Left kidney (tissue), 2 donors: ENCODE measurements around the gene DIPK1B. TPM values are rescaled to one million over a fixed set of nuclear protein-coding genes. Genes with fewer than 3 reads are reported as not detected.

Experiments
- DNase-seq: peaks from one replicate; pipeline ENCODE4 v3.0.0-alpha.2; 2013
- polyA plus RNA-seq: library from polyadenylated mRNA; unstranded; fragments of 120-200 nt; gene quantifications from one replicate; pipeline ENCODE4 v1.2.1, GENCODE V29; 2013; ENCODE audit not compliant: insufficient read length

DIPK1B gene
- polyA plus RNA-seq, 1 donor = 27.6 TPM

DNA sequence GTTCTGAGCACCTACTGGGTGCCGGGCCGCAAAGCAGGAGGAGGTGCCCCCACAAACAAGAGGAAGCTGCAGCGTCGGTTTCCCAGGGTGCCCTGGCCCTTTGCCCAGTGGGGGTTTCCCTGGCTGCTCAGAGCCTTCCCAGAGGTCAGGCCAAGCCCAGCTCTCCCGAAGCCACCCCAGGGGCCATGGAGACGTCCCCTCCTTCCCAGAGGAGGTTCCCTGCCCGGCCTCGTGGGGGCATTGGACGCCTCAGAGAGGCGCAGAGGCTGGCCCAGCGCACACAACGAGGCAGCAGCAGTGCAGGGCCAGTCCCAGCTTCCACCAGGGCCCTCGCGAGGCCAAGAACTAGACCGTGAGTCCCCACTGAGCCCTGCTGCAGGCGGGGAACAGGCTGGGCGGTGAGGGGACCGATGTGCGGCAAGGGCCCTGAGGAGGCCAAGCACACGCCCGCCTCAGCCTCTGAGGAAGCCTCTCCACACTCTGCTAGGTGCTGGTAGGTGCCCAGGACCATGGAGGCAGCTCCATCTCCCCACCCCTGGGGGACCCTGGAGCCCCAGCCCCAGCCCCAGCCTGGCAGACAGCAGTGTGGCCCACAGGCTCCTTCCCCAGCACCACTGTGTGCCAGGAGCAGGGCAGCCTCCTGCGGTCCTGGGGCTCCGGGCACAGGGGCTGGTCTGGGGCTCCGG lies 7.0 kb downstream of the DIPK1B start:
- DNase-seq = no peak

DNA sequence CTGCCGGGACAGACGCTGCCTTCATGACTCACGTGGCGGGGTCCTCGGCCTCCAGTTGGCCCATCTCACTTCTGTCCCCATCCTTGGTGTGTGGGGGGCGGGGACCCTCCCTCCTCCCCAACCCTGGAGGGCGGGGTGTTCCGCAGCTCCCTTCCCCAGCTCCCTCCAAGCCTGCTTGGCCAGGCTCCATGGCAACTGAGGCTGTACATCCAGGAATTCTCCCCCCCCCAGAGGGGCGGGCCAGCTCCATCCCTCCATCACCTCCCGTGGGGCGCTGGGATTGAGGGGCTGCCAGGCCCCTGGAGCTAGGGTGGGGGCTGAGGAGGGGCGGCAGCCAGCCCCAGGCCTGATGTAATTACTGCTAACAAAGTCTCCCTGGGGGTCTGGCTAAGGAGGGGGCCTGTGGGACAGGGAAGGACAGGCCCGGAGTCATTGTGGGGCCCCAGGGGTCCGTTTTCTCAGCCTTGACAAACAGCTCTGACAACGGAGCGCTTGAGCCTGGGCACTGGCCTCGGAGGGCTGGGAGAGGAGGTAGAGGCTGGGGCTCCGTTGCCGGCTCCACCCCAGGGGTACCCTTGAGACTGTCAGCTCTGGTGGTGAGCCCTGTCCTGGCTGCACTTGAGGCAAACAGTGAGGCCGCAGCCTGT lies 8.0 kb downstream of the DIPK1B start:
- DNase-seq = no peak

DNA sequence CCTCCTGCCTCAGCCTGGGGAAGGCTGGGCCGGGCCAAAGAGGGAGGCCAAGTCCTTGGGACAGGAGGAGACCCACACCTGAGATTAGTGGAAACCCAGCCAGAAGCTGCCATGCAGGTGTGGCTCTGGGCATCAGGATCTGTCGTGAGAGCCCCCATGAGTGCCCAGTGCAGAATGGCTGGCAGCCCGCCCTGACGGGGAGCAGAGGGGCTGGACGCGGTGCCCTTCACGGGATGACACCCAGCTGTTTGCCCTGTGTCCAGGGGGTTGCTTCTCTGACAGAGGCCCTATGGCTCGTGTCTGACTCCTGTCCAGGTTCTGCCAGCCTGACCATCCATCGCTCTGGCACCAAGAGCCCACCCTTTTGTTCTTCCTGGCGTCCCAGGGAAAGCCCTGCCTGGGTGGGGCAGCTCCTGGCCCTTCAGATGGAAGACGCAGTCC lies 8.5 kb downstream of the DIPK1B start:
- DNase-seq = no peak

DNA sequence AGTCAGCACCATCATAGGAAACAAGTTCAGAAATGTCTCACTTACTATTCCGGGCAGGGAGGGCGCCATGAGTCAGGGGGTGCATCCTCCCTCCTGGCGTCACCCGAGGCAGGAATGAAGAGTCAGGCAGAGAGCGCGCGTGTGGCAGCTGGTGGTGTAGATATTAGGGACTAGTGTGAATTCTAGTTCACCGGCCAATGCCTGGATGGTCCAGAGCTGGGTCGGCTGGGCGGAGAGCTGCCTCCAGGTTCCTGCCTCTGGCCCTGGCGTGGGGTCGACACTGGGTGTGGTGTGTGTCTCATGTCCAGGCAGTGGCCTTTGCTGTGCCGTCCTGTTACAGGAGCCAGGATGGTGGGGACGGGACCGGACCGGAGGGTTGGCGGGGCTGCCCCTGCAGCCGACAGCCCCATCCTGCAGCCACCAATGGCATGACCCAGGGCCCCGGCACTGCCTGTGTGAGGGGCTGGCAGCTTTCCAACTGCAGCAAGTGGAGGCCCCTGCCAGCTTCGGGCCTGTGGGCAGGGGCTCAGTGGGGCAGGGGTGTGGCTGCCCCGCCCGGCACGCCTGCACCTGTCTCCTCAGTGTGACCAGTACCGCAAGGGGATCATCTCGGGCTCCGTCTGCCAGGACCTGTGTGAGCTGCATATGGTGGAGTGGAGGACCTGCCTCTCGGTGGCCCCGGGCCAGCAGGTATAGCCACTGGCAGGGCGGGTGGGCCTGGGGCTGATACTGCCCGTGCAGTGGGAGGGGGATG lies 9.1 kb downstream of the DIPK1B start:
- DNase-seq = no peak

DNA sequence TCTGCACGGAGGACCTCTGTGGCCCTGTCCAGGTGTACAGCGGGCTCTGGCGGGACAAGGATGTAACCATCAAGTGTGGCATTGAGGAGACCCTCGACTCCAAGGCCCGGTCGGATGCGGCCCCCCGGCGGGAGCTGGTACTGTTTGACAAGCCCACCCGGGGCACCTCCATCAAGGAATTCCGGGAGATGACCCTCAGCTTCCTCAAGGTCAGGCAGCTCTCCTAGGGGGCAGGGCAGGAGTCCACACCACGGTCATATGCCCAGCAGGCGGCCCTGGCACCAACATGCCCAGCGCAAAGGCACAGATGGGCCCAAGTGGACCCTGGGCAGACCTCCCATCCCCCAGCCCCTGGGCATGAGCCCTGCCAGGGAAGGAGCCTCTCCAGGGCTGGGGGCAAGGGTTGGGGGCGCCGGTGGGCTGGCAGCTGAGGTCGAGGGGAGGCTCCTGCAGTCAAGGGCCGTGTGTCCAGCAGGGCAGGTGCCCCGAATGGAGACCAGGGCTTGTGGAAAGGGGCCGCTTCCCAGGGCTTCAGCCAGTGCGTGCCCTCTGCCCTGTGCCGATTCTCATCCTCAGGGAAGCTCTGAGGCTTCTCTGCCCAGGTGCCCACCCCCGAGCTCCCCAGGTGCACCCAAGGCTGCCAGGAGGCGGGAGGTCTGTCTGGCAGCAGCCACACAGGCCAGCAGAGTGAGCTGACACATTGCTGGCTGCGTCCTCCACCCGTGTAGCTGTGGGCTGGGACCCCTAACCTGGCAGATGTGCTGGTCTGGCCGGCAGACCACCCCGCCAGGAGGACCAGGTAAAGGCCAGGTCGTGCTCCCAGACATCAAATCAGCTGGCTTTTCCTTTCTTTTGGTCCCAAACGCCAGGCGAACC lies 10.0 kb downstream of the DIPK1B start:
- DNase-seq = no peak

DNA sequence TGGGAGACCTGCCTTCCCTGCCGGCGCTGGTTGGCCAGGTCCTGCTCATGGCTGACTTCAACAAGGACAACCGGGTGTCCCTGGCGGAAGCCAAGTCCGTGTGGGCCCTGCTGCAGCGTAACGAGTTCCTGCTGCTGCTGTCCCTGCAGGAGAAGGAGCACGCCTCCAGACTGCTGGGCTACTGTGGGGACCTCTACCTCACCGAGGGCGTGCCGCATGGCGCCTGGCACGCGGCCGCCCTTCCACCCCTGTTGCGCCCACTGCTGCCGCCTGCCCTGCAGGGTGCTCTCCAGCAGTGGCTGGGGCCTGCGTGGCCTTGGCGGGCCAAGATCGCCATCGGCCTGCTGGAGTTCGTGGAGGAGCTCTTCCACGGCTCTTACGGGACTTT lies 10.6 kb downstream of the DIPK1B start:
- DNase-seq = no peak

DNA sequence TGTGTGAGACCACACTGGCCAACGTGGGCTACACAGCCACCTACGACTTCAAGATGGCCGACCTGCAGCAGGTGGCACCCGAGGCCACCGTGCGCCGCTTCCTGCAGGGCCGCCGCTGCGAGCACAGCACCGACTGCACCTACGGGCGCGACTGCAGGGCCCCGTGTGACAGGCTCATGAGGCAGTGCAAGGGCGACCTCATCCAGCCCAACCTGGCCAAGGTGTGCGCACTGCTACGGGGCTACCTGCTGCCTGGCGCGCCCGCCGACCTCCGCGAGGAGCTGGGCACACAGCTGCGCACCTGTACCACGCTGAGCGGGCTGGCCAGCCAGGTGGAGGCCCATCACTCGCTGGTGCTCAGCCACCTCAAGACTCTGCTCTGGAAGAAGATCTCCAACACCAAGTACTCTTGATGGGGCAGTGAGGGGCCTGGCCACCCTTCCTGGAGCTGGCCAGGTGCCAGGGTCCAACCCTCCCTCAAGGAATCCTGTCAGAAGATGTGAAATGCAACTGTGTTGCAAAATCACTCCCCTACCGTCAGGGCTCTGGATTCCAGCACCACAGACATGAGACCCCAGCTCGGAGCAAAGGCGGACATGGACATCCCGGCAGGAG lies 11.1 kb downstream of the DIPK1B start:
- DNase-seq = no peak

DNA sequence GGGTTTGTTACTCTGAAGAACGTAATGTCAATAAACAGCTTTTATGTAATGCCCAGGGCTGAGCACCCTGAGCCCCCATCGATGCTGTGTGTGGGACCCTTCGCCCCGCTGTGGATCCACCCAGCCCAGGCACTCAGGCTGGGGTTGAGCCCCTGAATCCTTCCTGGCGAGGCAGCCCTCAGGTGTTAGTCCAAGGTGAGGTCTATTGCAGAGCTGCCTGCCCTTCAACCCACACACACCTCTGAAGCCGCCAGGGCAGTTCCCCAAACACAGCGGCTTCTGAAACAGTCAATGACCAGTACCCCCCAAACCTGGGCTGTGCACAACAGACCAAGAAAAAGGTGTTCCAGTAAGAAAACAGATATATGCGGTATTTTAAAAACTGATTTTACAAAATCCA lies 11.6 kb downstream of the DIPK1B start:
- no peak for DNase-seq

DNA sequence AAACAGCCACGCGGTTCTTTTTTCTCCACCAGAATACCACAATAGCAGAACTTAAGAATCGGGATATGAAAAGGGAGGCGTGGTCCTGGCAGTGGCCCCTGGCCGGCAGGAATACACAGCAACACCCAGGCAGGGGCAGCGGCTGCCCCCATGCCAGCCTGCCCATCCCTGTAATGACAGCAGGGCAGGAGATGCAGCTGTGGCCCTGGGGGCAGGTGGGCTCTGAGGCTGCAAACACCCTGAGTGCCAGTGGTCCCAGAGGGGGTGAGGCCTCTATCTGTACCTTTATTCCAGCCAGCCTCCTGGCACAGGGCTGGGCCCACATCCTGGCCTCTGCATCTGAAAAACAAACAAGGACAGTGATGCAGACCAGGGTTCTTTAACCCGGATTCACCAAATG lies 12.4 kb downstream of the DIPK1B start:
- no peak for DNase-seq

DNA sequence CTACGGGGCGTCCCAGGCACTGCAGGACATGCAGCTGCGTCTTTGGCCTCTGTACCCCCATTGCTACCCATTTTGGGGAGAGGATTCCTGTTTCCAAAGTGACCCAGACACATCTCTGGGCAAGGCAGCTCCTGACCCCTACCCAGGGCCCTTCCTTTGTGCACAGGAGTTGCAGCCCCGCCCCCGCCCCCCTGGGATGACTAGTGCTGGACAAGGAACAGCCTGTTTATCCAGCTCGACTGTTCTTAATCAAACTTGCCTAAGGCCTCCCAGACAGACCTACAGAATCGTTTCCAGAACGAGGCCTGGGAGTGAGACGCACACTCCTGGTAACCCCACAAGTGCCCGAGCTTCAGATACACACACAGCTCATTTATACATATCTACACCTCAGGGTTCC lies 13.2 kb downstream of the DIPK1B start:
- no peak for DNase-seq

DNA sequence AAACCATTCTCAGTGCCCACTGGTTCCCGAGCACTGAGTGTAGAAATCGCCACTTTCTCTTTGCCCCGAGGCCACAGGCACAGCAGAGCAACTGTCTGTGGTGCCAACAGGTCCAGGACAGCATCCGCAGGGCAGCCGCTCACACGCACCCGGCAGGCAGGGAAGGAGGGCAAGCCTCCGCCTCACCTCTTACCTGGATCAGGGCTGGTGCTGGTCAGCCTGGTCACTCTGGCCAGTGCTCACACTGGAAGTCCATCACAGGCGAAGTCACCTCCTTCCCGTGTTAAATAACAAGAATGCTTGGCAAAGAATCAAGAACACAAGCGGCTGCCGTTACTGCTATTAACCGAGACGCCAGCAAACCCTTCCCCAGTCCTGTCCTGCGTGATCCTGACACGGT lies 13.7 kb downstream of the DIPK1B start:
- no peak for DNase-seq

DNA sequence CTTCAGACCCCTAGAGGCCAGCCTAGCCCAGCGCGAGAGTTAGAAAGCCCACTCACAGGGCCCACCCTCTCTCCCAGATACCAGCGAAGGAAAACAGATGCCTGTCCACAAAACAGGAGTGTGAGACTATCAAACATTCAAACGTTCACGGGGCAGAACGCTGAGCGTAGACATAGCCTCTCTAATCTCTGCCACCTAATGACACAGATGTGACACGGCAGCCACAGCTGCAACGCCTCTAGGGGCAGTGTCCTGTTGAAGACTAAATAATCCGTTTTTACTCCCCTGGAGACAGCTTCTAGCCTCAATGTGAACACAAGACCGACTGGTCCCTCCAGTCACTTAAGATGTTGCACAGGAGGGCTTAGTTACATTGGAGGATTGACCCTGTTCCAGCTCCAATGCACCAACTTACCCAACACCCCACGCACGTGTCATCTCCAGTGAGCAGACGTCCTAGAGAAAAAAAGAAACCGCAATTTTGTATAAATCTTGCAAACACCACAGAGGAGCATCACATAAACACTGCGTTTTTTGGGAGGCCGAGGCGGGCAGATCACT lies 14.3 kb downstream of the DIPK1B start:
- DNase-seq = no peak

DNA sequence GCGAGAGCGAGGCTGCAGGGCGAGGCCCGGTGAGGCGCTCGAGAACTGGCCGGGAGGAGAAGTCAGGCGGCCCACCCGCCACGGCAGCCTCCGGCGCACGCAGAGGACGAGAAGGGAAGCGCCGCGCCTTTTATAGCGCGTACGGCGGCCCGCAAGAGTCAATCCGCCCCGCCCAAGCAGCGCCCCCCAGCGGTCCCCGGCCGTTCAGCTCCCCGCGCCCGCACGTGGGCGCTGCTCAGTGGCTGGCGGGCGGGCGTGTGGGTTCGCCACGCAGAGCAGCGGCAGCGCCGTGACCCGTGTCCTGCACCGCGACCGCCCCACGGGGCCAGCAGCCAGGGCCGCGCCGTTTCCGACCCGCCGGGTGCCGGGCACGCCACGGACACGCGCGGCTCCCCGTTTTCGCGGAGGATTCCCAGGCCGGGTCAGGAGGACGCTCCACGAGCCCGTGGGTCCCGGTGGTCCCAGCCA lies 15.7 kb downstream of the DIPK1B start:
- DNase-seq = peak; percentile 85

DNA sequence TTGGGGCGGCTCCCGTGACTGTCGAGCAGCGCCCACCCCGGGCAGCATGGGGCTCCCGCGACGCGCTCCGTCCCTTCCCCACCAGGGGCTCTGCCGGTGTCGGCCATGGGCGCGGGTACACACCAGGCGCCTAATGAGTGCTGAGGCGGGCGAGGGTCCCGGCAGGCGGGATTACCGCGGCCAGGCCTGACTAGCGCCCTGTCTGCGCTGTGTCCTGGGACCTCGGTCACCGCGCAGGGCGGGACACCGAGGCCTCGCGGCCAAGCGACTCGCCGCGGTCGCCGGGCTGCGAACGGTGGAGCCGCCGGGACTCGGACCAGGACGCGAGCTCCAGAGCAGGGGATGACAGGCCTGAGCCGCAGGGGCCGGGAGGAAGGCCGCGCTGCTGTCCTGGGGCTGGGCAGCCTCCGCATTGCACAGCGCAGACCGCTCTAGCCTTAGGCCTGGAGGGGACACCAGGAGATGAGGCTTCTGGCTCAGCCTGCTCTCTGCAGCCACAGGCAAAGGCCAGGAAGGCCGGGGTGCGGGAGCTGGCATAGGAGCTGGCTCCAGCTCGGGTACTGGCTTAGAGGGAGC lies 16.3 kb downstream of the DIPK1B start:
- DNase-seq = no peak

DNA sequence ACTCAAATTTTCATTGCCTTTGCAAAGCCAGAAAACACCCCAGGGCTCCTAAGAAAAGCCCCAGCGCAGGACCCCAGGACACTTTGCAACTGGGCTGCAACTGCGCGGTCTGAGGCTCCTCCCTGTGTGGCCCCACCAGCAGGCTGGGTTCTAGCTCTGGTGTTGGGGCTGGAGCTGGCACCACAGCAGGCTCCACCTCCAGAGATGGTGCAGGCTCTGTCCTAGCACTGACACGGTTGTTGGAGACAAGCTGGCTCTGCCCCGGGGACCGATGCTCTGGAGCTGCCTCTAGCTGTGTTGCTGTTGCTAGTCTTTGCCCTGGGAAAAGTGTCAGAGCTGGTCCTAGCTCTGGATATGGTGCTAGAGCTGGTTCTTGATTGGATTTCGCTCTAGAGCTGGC lies 16.8 kb downstream of the DIPK1B start:
- no peak for DNase-seq

DNA sequence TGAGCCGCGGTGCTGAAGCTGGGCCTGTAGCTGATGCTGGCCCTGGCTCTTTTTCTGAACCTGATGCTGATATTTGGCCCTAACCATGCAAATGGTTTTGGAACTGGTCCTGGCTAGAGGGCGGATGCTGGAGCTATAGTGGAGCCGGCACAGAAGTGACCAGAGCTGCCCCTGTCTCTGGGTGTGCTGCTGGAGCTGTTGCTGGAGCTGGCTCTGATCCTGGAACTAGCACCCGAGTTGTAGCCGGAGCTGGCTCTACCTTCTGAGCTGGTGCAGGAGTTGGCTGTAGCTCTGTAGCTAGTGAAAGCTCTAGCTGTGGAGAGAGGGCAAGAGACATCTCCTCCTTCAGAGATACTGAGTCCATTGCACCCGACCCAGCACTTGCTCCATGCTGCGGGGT lies 17.6 kb downstream of the DIPK1B start:
- no peak for DNase-seq

DNA sequence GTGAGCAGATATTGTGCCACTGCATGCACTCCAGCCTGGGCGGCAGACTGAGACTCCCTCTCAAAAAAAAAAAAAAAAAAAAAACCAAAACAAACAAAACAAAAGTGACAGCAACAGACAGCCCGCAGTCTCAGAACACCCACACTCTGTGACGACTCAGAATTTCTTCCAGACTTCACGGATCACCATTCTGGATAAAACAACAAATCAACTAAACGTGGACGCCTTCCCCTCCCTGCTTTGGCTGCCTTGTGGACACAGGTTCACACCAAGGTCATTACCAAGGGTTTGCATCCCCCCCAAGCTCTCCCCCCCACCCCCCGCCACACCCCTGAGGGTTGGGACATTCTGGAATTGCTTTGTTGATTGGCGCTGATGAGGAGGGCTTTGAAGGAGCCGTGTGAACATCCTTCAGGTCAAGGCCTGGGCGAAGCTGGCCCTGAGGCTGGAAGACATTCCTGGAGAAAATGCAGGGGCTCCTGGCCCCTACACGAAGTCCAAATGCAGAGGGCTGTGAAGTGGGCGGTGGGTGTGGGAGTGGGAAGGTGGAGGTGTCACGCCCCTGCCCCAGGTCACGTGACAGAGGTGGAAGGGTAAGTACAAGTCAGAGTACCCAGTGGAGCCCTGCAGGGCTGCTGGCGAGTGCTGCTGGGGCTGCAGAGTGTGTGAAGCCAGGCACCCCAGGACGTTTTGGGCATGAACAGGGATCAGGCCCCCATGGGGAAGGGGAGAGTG lies 20.2 kb downstream of the DIPK1B start:
- DNase-seq = no peak

DNA sequence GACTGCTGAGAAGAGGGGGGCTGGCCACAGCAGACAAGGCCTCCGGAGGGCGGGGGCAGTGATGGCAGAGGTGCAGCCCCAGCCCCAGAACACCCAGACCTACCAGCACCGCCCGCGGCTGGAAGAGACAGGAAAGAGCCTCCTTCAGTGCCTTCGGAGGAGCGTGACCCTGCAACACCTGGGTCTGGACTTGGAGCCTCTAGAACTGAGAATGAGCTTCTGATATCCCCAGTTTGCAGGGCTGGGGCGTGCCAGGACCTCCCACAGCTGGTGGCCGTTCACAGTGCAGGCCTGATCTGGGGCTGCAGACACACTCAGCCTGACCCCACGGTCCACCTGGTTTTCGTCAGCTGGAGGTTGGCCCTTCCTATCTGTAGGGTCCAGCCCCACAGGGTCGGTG lies 21.2 kb downstream of the DIPK1B start:
- no peak for DNase-seq

DNA sequence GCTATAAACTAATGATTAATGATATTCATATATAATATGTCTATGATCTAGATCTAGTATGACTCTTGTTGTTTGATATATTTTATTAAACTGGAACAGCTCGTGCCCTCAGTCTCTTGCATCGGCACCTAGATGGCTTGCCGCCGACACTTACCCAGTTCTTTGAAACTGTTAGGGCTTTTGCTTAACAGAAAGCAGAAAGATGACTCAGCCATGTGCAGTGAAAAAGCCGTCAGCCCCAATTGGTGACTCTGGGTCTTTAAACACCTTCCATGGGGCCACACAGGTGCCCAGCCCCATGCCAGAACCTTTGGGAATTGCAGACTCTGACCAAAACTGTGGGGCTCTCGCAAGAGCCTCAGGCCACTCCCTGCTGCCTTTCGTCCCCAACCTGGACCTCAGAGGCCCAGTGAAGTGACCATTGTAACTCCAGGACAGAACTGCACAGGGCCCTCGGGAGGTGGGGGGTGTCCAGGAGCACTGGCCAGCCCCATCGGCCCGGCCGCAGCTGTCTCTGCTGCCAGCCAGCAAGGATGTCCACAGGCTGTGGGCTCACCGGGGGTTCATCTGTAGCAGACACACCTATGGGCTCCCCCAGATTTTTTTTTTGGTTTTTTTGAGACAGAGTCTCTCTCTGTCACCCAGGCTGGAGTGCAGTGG lies 22.6 kb downstream of the DIPK1B start:
- DNase-seq = no peak
